ENCODE measurements around the gene TMEM108.

The TMEM108 gene

DNA sequence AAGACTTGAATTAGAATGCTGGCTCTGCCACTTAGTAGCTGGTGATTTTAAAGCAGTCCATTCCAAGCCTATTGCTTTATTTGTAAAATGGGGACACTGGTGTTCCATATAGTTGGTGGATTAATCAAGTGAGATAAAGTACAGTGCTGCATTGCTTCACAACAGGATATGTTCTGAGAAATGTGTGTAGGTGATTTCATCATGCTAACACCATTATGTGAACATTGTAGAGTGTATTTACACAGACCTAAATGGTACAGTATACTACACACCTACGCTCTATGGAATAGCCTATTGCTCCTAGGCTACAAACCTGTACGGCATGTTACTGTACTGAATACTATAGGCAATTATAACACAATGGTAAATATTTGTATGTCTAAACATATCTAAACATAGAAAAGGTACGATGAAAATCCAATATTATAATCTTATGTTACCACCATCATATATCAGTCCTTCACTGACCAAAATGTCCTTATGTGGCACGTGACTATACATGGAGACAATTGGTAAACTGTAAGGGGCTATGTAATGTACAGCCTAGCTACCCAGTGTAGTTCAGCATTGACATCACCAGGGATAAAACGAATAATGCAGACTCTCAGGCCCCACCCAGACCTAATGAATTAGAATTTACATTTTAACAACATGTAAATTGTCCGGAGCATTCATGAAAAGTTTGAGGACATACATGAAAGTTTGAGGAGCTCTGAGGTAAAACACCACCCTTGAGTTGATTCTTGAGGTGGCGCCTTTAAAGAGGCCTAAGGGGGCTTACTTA lies 240.3 kb downstream of the TMEM108 start:
- DNase-seq (ENCODE audit: low read depth in 2 of 2) = no peak

- DNase-seq (ENCODE audit: low read depth in 2 of 2) = no peak
Observed at GRCh38 chr3:133280586-133280985, 242.4 kb downstream of the TMEM108 start.

- no peak for DNase-seq (ENCODE audit: low read depth in 2 of 2)
Observed at GRCh38 chr3:133282236-133282635, 244.0 kb downstream of the TMEM108 start.

- DNase-seq (ENCODE audit: low read depth in 2 of 2) = no peak
Observed at GRCh38 chr3:133283958-133284807, 246.0 kb downstream of the TMEM108 start.

DNA sequence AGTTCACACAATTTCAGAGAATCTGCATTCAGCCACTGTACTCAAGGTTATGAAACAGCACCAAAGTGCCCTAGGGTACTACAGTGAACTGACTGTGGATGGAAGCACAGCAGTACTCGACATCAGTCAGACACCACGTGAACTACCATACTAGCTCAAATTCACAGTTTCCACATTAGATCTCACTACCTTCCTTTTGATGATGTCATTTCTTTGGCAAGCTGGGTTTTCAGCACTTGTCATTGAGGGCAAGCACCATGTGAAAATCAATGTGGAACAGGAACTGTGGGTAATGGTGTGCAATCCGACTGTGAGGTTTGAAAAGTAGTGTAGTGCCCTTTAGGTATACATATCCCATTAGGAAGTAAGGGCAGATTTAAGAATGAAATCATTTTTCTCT lies 251.1 kb downstream of the TMEM108 start:
- DNase-seq (ENCODE audit: low read depth in 2 of 2) = no peak

DNA sequence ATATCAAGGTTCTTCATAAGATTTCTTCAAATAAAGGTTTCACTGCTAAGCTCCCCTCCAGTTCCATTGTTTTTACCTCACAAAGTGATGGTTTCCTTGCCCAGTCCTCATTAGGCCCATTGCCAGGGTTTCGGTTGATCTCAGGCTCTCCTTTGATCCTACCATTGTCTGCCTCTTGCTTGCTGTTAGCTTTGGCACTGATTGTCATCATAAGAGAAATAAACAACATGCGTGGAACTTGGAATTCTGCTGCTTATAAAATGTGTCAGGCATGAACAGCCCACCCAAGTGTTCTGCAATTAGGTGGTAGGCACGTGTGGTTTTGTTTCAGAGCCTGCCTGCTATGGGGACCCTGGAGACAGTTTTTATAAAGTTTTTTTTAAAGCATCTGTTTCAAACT lies 254.1 kb downstream of the TMEM108 start:
- DNase-seq (ENCODE audit: low read depth in 2 of 2) = no peak

DNA sequence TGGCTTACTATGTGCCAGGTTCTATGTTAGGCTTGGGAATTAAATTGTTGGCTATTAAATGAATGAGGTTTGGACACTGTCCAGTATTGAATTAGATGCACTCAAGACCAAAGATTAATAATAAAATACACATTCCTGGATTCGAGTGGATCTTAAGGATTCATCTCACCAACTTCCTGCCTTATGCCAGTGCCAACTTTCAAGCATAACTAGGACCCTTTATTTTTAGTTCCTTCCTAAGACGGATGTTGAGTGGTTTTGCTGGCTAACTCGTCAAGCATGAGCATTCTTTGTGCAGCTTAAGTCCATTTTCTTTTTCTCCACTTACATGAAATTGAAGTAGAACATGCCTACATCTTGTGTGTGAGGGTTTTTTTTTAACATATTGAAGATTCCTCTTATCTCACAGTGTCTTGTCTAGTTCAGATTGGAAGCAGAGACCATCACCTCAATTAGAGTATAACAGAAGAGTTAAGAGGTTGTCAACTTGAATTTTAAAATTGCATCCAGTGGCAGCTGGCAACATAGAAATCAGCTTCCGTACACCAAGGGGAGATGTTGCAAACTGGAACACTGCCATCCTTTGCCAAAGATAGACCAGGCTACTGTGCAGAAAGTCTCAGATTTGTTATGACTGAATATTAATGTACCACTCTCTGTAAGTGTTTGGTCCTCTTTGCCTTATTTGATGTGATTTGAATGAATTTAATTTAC lies 255.4 kb downstream of the TMEM108 start:
- DNase-seq (ENCODE audit: low read depth in 2 of 2) = no peak

GRCh38 chr3:133294253-133294652 lies 256.1 kb downstream of the TMEM108 start:
- no peak for DNase-seq (ENCODE audit: low read depth in 2 of 2)

DNA sequence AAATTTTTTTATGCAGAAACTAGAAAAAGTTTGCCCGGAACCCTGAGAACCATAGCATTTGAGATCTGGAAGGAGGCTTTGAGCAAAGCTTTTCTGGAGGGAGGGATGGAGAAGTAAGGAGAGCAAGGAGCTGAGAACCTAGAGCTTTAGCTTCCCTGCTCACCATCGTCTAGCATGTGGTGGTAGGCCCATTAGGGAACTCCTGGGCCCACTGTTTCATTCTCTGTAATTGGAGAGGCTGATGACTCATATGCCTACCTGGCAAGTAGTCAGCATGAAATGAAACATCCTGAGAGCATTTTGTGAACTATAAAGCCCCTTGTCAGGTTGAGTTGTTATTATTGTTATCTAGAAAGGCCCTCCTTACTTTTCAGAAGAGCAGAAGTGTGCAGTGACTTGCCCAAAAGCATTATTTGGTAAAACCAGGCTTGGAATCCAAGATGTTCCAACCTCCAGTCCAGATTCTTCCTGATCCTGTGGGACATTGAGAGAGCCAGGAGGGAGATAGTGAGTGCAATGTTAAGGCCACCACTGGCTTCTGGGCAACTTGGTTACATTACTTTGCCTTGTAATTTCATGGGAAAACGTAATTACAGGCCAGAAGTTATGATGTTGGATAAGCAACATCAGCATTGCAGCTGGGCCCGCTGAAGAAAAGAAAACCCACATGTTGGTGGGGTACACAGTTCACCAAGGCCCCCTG lies 257.2 kb downstream of the TMEM108 start:
- no peak for DNase-seq (ENCODE audit: low read depth in 2 of 2)

- no peak for DNase-seq (ENCODE audit: low read depth in 2 of 2)
Observed at GRCh38 chr3:133295944-133296917, 258.0 kb downstream of the TMEM108 start.

GRCh38 chr3:133296981-133297380 lies 258.8 kb downstream of the TMEM108 start:
- no peak for DNase-seq (ENCODE audit: low read depth in 2 of 2)

DNA sequence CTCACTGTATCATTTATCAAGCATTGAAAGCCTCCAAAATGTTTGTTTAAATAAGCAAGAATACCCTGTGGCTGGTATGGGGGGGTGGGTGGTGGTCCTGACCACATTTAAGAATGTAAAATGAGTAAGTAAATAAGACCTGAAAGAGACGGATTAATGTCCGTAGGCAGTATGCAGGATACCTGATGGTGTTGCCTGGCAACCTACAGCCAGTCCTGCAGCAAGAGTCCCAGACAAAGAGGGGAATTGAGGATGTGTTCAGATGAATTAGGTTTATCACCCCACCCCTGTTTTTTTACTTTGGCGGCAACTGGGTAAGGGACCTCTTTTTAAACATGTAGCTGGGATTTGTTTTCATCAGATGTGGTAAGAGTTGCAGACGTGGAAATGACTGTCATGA lies 261.9 kb downstream of the TMEM108 start:
- no peak for DNase-seq (ENCODE audit: low read depth in 2 of 2)

DNA sequence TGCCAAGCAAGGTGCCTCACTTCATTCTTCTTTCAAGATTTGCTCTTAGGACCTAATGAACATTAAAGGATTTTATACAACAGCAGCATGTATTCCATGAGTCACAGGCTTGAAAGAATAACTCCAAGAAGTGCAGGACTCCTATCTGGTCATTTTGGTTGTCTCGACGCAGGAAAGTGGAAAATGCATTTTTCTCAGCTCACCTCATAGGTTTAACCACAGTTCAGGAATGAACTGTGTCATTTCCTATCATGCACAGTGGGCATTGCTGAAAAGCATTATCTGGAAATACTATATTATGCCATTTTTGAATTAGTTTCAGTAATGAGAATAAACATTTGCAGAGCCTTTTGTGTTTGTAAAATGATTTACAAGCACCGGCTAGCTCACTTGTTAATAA lies 263.0 kb downstream of the TMEM108 start:
- DNase-seq (ENCODE audit: low read depth in 2 of 2) = no peak

DNA sequence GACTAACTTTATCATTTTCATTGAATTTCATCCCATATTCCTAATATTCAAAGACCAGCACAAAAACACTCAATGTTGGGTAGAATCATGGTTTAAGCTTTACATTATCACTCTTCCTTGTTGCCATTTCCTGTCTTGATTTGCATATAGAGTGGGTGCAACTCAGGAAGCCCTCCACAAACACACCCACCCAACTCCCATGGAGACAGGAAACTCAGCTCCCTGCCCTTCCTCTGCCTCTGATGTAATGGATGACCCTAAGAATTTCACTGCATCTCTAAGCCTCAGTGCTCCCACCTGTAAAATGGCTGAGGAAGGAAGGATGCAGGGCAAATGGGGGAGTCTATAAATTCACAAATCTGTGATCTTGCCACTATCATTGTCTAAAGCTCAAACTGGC lies 263.5 kb downstream of the TMEM108 start:
- no peak for DNase-seq (ENCODE audit: low read depth in 2 of 2)

DNA sequence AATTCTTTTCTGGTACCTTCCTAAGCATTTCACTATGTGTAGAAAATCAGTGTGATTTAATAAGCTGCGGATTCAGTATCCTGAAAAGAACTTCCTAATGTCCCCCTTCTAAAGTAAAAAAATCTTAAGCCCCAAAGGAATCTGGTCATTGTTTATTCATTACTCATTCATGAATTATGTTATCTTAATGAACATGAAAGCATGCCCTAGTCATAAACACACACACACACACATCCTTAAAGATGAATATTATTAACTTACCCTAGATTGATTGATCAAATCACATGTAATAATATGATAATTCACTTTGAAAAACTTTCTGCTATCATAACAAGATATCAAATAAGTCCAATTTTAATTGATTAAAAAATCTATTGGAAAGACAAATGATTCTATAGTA lies 265.2 kb downstream of the TMEM108 start:
- DNase-seq (ENCODE audit: low read depth in 2 of 2) = no peak

DNA sequence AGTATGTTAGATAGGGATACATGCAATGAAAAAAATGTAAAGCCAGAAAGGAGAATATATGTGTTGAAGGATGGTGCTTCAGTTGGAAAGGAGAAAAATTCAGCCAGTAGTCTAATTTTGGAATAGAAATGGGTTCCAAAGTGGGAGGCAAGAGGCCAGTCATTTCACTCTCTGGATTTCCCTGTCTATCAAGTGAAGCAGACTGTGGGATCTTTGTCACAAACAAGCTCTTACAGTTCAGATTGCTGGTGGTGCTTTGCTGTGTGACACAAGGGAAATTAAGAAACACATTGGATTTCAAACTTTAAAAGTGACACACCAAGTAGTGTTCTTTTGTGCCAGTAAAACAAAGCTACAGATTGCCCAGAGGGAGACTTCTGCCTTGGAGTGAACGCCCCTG lies 279.7 kb downstream of the TMEM108 start:
- DNase-seq (ENCODE audit: low read depth in 2 of 2) = no peak

GRCh38 chr3:133328373-133328772 lies 290.2 kb downstream of the TMEM108 start:
- no peak for DNase-seq (ENCODE audit: low read depth in 2 of 2)

DNA sequence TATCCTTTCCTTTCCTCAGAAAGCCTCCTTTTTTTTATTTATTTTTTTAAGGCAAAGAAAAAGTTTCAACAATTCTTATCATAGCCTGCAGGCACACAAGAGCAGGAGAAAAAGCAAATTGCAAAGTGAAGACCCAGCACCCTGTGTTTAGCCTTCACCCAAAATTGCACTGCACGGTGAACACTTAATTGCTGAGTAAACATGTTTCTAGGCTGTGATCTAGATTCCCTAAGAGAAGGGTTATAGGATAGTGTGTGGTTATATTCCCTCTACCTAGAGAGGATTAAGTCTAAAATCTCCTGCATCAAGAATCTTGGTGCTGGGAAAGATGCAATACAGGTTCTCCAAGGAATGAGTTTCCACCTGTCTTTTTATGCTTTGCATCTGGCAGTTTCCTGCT lies 291.4 kb downstream of the TMEM108 start:
- no peak for DNase-seq (ENCODE audit: low read depth in 2 of 2)

GRCh38 chr3:133330065-133330464 lies 291.9 kb downstream of the TMEM108 start:
- DNase-seq (ENCODE audit: low read depth in 2 of 2) = no peak

DNA sequence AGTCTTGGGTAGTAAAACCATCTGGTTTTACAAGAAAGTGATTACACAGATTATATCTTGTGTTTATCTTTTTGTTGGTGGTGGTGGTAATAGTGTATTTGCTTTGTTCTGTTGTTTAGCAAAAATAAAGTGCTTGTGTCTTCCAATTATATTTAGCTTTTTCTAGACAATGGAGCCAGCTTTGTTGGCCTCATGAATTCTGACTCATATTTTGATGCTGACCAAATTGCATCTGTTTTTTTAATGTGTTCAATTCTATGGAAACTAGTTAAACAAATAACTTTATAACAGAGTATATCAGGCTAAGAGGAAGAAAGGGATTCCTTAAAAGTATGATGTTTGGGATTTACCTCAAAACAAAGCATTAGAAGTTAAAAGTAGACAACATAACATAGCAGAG lies 292.3 kb downstream of the TMEM108 start:
- no peak for DNase-seq (ENCODE audit: low read depth in 2 of 2)

- DNase-seq (ENCODE audit: low read depth in 2 of 2) = no peak
Observed at GRCh38 chr3:133354721-133355120, 316.5 kb downstream of the TMEM108 start.

Measured in stimulated activated CD4-positive, alpha-beta T cell treated with anti-CD3 and anti-CD28 coated beads, Interleukin-12 subunit alpha, Interleukin-12 subunit beta, amount 100 ng/mL, for 24 hours (primary cell).